HG03039 (cell line): ENCODE measurements around the gene XRN2.

Experiments
- ATAC-seq: cut with Tn5 transposase; IDR thresholded peaks from one replicate; pipeline ENCODE4 v1.9.1; 2021; ENCODE audit warnings: mild to moderate bottlenecking, moderate library complexity; ENCODE audit not compliant: unreplicated experiment

The XRN2 gene

GRCh38 chr20:21303061-21303871 lies at the start of gene XRN2:
TSS of gene XRN2 (plus strand) at chr20:21303331. CDS start at chr20:21303399, 68 bp downstream.
- peak; percentile 93 for ATAC-seq

DNA sequence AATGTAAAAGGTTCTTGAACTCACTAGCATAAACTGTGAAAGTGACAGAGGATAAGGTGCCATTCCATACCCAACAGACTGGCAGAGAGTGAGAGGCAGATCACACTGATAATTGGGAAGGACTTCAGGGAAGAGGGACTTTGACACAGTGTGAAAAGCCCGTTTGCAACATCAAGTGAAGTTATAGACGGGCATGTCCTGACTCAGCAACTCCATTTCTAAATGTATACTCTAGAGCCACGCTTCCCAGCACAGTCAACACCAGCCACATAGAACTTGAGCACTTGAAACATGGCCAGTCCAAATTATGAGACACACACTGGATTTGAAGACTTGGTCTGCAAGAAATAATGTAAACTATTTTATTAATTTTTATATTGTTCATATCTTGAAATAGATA lies 45.9 kb upstream of the XRN2 start:
- ATAC-seq, result no peak

GRCh38 chr20:21258411-21258810 lies 44.7 kb upstream of the XRN2 start:
- ATAC-seq, result no peak

- ATAC-seq, result no peak
Measured at GRCh38 chr20:21259346-21259745, 43.8 kb upstream of the XRN2 start.

- no peak for ATAC-seq
Measured at GRCh38 chr20:21262812-21263211, 40.3 kb upstream of the XRN2 start.

GRCh38 chr20:21265261-21266190 lies 37.6 kb upstream of the XRN2 start:
- no peak for ATAC-seq

GRCh38 chr20:21266191-21266536 lies 37.0 kb upstream of the XRN2 start:
- no peak for ATAC-seq

- ATAC-seq, result no peak
Measured at GRCh38 chr20:21269772-21270171, 33.4 kb upstream of the XRN2 start.

- ATAC-seq, result no peak
Measured at GRCh38 chr20:21270806-21271205, 32.3 kb upstream of the XRN2 start.

GRCh38 chr20:21272279-21272678 lies 30.9 kb upstream of the XRN2 start:
- peak; percentile 52 for ATAC-seq

DNA sequence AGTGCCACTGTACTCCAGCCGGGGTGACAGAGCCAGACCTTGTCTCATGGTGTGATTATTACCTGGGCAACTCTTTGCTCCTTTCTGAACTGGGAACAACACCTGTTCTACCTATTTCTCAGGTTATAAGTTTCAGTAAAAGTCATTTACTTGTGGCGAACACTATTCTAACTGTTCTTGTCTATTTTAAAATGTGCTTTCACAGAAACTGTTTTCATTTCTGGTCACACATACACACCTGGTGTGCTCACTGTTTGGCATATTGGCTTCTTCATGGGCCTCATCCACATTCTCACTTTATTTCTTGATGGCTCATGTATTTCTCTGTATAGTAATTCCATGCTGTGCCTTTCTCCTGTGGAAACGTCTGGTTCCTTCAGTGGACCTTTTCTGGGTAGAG lies 30.5 kb upstream of the XRN2 start:
- ATAC-seq, result peak; percentile 56

GRCh38 chr20:21273755-21274386 lies 29.3 kb upstream of the XRN2 start:
- no peak for ATAC-seq

GRCh38 chr20:21278829-21279228 lies 24.3 kb upstream of the XRN2 start:
- ATAC-seq, result no peak

DNA sequence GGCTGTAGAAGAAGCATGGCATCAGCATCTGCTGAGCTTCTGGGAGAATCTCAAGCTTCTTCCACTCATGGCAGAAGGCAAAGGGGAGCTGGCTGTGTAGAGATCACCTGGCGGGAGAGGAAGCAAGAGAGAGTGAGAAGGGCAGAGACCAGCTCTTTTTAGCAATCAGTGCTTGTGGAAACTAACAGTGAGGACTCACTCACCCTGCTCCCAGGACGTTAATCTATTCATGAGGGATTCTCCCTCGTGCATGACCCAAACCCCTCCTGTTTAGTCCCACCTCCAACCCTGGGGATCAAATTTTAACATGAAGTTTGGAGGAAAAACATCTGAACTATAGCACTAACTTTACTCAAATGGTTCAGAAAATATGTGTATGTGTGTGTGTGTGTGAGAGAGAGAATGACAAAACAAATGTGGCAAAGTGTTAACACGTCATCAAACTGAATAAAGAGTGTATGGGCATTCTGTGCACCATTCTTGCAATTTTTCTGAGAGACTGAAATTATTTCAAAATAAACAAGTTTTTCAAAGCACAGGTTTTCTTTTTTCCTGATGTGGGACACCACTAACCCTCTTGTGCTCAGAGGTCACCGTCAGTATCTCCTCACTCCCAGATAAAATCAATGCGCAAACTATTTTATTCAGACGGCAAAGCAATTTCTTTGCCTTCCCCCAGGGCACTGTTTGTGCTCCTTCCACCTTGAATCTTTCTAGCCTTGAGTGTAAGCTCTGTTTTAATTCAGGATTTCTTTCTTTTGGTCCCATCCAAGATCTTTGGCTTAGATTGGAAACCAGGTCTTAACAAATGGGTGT lies 23.2 kb upstream of the XRN2 start:
- no peak for ATAC-seq

- no peak for ATAC-seq
Measured at GRCh38 chr20:21280522-21281016, 22.6 kb upstream of the XRN2 start.

- no peak for ATAC-seq
Measured at GRCh38 chr20:21286775-21287174, 16.4 kb upstream of the XRN2 start.

DNA sequence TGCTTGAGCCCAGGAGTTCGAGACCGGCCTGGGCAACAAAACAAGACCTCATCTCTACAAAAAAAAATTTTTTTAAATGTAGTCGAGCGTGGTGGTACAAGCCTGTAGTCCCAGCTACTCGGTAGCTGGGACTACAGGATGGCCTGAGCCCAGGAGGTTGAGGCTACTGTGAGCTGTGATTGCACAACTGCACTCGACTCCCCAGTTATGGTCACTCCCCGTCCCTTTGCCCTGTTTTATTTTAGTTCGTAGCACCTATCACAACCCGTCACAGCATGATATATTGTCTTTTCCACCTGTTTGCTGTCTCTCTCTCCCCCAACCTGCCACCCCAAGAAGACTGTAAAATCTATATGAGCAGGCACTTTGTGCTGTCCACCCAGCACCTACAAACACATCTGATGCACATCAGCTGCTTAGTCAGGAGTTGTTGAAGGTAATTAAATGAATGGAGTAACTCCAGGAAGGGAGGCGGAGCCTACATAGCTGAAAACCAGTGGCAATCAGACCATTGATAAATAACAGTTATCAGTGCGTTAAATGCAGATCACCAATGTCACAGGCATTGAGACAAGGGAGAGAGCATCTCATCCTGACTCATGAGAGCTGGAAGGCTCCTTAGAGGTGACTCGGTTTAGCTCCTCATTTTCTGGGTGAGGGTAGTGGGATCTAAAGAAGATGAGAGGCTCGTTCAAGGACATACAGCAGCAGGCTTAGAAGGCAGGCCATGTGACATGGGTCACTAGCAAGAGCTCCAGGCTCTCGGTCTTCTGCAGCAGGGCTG lies 14.4 kb upstream of the XRN2 start:
- no peak for ATAC-seq

DNA sequence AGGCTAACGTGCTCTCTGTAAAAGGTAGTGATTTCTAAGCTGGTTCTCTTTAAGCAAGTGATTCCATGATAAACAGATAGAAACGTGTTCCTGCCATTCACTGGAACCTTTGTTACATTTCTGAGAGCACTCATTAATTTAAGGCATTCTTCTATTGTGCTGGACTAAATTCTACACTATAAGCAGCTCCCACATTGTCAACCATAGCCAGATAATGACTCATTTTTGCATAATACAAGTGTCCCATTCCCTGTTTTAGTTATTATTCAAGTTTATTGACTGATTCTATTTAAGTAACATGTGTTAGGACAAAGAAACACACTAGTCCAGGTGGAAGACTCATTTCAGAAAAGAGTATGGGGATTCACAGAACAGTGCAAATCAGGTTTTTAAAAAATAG lies 13.5 kb upstream of the XRN2 start:
- no peak for ATAC-seq

DNA sequence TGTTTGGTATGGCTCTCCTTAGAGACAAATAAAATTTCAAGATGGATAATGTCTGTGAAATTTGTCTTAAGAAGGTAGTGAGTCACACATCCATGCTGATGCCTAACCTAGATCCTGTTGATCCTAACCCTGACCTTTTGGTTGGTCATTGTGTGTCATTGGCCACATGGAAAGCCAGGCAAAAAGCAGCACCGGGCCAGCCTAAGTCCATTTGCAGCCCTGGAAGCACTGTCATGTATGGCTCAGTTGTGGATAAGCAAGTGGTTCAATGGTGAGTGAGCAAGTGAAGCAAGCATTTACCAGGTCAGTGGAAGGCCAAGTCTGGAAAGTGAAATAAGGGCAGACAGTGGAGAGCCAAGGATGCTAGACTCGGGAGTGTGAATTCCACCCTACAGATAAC lies 12.1 kb upstream of the XRN2 start:
- no peak for ATAC-seq

GRCh38 chr20:21294755-21295154 lies 8.4 kb upstream of the XRN2 start:
- no peak for ATAC-seq
